Adrenal gland (tissue), 5 donors: ENCODE results near the gene BPGM.

ENCODE experiments used
- POLR2A ChIP-seq, 2 donors: fragments of 450-650 bp; IDR thresholded peaks; one replicate each; pipeline ENCODE4 v1.6.1; 2017; ENCODE audit warnings: antibody characterized with exemption in 2 of 2, mild to moderate bottlenecking in 2 of 2, moderate library complexity in 1 of 2
- TF ChIP-seq, protein P1 (sequence below), 6 experiments: fragments of 450-650 bp in 4 of 6; fragments of 200-600 bp in 2 of 6; sonication (generic) in 1 of 6; IDR thresholded peaks; 1 replicate in 5 of 6; 2 replicates in 1 of 6; pipeline versions ENCODE4 v1.5.1 to v1.8.0; 2016 to 2021; ENCODE audit warnings: antibody characterized with exemption in 6 of 6, mild to moderate bottlenecking in 2 of 6, moderate library complexity in 1 of 6
- donor health status: DM: no; HTN: no; CAD: no.

DNA sequence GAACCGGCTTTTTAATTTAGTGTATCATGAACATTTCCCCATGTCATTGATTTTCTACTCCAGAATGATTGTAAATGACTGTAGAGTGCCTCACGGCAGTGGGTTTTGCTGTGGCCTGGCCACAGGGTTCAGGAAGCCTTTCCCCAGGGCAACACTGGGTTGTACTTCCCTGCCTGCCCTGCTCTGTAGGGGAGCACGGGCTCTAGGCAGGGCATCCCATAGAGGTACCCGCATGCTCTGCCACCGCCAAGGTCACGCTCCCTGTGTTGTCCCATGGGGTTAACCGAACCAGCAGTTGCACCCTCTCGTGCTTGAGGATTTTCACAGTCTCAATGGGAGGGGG lies 63.8 kb downstream of the BPGM start:
- TF ChIP-seq, protein P1, sequence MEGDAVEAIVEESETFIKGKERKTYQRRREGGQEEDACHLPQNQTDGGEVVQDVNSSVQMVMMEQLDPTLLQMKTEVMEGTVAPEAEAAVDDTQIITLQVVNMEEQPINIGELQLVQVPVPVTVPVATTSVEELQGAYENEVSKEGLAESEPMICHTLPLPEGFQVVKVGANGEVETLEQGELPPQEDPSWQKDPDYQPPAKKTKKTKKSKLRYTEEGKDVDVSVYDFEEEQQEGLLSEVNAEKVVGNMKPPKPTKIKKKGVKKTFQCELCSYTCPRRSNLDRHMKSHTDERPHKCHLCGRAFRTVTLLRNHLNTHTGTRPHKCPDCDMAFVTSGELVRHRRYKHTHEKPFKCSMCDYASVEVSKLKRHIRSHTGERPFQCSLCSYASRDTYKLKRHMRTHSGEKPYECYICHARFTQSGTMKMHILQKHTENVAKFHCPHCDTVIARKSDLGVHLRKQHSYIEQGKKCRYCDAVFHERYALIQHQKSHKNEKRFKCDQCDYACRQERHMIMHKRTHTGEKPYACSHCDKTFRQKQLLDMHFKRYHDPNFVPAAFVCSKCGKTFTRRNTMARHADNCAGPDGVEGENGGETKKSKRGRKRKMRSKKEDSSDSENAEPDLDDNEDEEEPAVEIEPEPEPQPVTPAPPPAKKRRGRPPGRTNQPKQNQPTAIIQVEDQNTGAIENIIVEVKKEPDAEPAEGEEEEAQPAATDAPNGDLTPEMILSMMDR (IDR thresholded peaks at IDR 0.05) = no peak
- no peak for TF ChIP-seq POLR2A (IDR thresholded peaks at IDR 0.05)
